Prostate gland (tissue), 2 donors: ENCODE measurements around the gene PCNT.

ENCODE experiments used
- POLR2A ChIP-seq: fragments of 450-650 bp; IDR thresholded peaks from one replicate; pipeline ENCODE4 v1.6.1; 2016; ENCODE audit warnings: antibody characterized with exemption, mild to moderate bottlenecking
- POLR2AphosphoS5 ChIP-seq: sonication (generic); formaldehyde crosslinking; IDR thresholded peaks from one replicate; pipeline ENCODE4 v1.6.1; 2017; ENCODE audit warnings: antibody characterized with exemption
- TF ChIP-seq, protein P1 (sequence below), 4 experiments: fragments of 200-600 bp in 2 of 4; fragments of 450-650 bp in 2 of 4; sonication (generic) in 2 of 4; IDR thresholded peaks; 1 replicate in 3 of 4; 2 replicates in 1 of 4; pipeline ENCODE4 v1.5.1; 2016 to 2019; ENCODE audit warnings: antibody characterized with exemption in 4 of 4, mild to moderate bottlenecking in 2 of 4, moderate library complexity in 2 of 4

- TF ChIP-seq, protein P1, sequence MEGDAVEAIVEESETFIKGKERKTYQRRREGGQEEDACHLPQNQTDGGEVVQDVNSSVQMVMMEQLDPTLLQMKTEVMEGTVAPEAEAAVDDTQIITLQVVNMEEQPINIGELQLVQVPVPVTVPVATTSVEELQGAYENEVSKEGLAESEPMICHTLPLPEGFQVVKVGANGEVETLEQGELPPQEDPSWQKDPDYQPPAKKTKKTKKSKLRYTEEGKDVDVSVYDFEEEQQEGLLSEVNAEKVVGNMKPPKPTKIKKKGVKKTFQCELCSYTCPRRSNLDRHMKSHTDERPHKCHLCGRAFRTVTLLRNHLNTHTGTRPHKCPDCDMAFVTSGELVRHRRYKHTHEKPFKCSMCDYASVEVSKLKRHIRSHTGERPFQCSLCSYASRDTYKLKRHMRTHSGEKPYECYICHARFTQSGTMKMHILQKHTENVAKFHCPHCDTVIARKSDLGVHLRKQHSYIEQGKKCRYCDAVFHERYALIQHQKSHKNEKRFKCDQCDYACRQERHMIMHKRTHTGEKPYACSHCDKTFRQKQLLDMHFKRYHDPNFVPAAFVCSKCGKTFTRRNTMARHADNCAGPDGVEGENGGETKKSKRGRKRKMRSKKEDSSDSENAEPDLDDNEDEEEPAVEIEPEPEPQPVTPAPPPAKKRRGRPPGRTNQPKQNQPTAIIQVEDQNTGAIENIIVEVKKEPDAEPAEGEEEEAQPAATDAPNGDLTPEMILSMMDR (IDR thresholded peaks at IDR 0.05), result no peak
- TF ChIP-seq POLR2A (no peak), POLR2AphosphoS5 (no peak)
These were observed 17.0 kb downstream of the PCNT start for GRCh38 chr21:46340998-46341397.
